Measurements from ENCODE around the gene OR1J4. TPM values are rescaled to one million over a fixed set of nuclear protein-coding genes. Genes with fewer than 3 reads are reported as not detected.

Gene OR1J4
- total RNA-seq, 4 donors from 2014 or later: not detected

- Histone ChIP-seq H3K4me3 (no peak overlapping the region), H3K9me3 (peaks cover 0 to 46% (median 0%) of the 10 kb centered on the region in 4 donors), H3K27me3 (no peaks in the 10 kb centered on the region), H3K27ac (no peak overlapping the region), H3K4me1 (no peaks in the 10 kb centered on the region), H3K36me3 (no peaks in the 10 kb centered on the region)
- TF ChIP-seq CTCF (IDR thresholded peaks at IDR 0.05): no peak
- TF ChIP-seq EP300 (IDR thresholded peaks at IDR 0.05): no peak
- TF ChIP-seq POLR2A (IDR thresholded peaks at IDR 0.05): no peak
- DNase-seq (ENCODE audit: low spot score in 2 of 2): no peak
- 49 to 59% methylated on average over 8 to 9 of the region's 9 CpGs for WGBS, 2 donors
Observed at GRCh38 chr9:122562134-122562760, 43.3 kb downstream of the OR1J4 start.

- Histone ChIP-seq H3K36me3 (peaks cover 0 to 4% (median 0%) of the 10 kb centered on the region in 3 donors), H3K27me3 (no peaks in the 10 kb centered on the region), H3K27ac (no peak overlapping the region), H3K9me3 (peaks cover 0 to 8% (median 0%) of the 10 kb centered on the region in 4 donors), H3K4me1 (no peaks in the 10 kb centered on the region), H3K4me3 (no peak overlapping the region)
- DNase-seq (ENCODE audit: low spot score in 2 of 2): no peak
- whole genome bisulfite sequencing, 2 donors: 90% methylated on average over 4 of the region's 4 CpGs
- TF ChIP-seq CTCF (IDR thresholded peaks at IDR 0.05): no peak
- no peak for TF ChIP-seq EP300 (IDR thresholded peaks at IDR 0.05)
Observed at GRCh38 chr9:122567901-122568300, 49.0 kb downstream of the OR1J4 start.

Other genes with a start within 250 kb of the OR1J4 start
- 1 to 10 TPM; 2.2 to 7.3 (median 4.4) TPM for gene PTGS1, start 148.1 kb upstream of the OR1J4 start, total RNA-seq
- not detected for gene OR1J1, start 41.2 kb upstream of the OR1J4 start, total RNA-seq
- gene OR1J2, start 8.3 kb upstream of the OR1J4 start, total RNA-seq: not detected
- not detected for gene OR1N1, start 8.2 kb downstream of the OR1J4 start, total RNA-seq
- not detected for gene OR1N2, start 34.0 kb downstream of the OR1J4 start, total RNA-seq
- gene OR1L8, start 64.2 kb downstream of the OR1J4 start, total RNA-seq: 1 to 10 TPM in 1 of 4 donors, under 1 TPM in 3; 0.39 to 1.5 (median 0.64) TPM
- gene OR1Q1, start 95.6 kb downstream of the OR1J4 start, total RNA-seq: 1 to 10 TPM in 1 of 4 donors, not detected in 3; 1.8 TPM
- gene OR1B1, start 138.5 kb downstream of the OR1J4 start, total RNA-seq: 1 to 10 TPM in 1 of 4 donors, not detected in 3; 3.0 TPM
- gene OR1L1, start 142.6 kb downstream of the OR1J4 start, total RNA-seq: not detected
- gene OR1L3, start 156.0 kb downstream of the OR1J4 start, total RNA-seq: not detected
- not detected for gene OR1L4, start 204.8 kb downstream of the OR1J4 start, total RNA-seq
- gene OR1L6, start 223.2 kb downstream of the OR1J4 start, total RNA-seq: not detected

Data from tibial nerve (tissue), 4 donors.